ENCODE results near the gene HSD17B14.
"Not testable (repeated sequence)": the region's sequence is repeated elsewhere in the genome, so short reads cannot be mapped to it uniquely, and the experiment has no call there.

HSD17B14 gene

GRCh38 chr19:48770734-48771472 is 65.4 kb downstream of the HSD17B14 start:
- FAIRE-seq (no peak), DNase-seq (ENCODE audit: extremely low spot score, insufficient read length, low read depth) (no peak)

- DNase-seq (ENCODE audit: extremely low spot score, insufficient read length, low read depth): no peak
- no peak for FAIRE-seq
Measured at GRCh38 chr19:48770266-48770665, 66.0 kb downstream of the HSD17B14 start.

- DNase-seq (ENCODE audit: extremely low spot score, insufficient read length, low read depth) (no peak), FAIRE-seq (no peak)
Measured at GRCh38 chr19:48768994-48769713, 67.1 kb downstream of the HSD17B14 start.

- not testable (repeated sequence) for FAIRE-seq; DNase-seq (ENCODE audit: extremely low spot score, insufficient read length, low read depth)
Measured at GRCh38 chr19:48768171-48768753, 68.0 kb downstream of the HSD17B14 start.

- FAIRE-seq; DNase-seq (ENCODE audit: extremely low spot score, insufficient read length, low read depth): not testable (repeated sequence)
Measured at GRCh38 chr19:48765816-48766215, 70.5 kb downstream of the HSD17B14 start.

Data from GM18507 (cell line).